Erythroblast (primary cell): ENCODE data around the gene MINPP1.
A peak's percentile ranks its signal among the peaks of the same experiment; 100 is the strongest.

ENCODE experiments used
- GATA1 ChIP-seq: IDR thresholded peaks from 2 replicates; pipeline ENCODE4 v1.6.1; 2011; ENCODE audit warnings: low read depth, mild to moderate bottlenecking, control low read depth, low read length, moderate library complexity
- POLR2A ChIP-seq: IDR thresholded peaks from 2 replicates; pipeline ENCODE4 v1.6.1; 2011; ENCODE audit warnings: mild to moderate bottlenecking, low read length

DNA sequence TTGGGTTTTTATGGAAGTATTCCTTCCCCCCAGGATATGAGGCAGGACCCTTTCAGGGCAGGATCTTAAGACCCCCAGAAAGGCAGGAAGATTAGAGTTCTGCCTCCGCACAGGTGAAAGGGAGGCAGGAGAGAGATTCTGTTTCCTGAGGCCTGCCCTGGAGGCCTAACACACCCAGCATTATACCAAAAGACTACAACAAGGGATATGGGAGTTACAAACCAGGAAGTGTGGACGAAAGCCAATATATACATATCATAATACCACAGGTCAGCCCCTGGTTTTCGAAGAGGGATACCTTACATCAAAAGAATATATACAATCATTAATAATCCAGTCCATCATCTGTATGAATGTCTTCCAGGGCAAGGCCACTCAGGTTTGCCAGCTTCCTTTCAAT, 14.2 kb downstream of the MINPP1 start:
- TF ChIP-seq POLR2A = peak; percentile 69
- TF ChIP-seq GATA1 = no peak
